ENCODE measurements around the gene PEX14.

Gene PEX14

DNA sequence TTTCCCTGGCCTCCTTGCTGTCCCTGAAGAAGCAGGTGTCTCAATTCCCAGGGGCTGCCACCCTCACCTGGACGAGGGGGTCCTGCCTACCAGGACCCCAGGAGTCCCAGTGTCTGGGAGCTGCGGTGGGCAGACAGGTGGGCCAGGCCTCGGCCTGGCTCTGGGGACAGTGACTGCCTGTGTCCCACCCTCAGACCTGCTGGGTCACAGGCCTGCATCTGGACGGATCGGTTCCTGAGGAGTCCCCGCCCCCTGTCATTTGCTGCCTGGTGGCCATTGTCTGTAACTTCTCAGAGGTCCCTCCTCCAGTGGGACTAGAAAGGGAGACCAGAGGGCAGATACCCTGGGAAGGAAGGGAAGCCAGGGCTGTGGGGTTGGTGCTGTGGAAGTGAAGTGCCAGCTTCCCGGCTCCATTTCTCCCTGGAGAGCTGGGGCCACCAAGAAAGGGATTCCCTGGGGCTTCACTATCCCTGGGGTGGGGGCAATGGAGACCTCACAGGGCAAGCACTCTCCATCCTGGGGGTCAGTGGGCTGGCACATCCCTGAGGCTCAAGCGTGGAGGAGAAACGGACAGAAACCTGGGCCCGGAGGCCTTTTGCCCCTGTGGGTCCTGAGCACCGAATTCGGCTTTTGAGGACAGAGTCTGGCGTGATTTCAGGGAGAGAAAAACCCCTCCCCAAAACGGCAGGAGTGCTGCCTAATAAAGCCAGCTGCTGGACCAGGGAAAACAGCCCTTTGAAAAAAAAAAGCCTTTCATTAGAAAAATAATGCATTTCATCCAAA lies 157.3 kb downstream of the PEX14 start:
- TF ChIP-seq, protein P1, sequence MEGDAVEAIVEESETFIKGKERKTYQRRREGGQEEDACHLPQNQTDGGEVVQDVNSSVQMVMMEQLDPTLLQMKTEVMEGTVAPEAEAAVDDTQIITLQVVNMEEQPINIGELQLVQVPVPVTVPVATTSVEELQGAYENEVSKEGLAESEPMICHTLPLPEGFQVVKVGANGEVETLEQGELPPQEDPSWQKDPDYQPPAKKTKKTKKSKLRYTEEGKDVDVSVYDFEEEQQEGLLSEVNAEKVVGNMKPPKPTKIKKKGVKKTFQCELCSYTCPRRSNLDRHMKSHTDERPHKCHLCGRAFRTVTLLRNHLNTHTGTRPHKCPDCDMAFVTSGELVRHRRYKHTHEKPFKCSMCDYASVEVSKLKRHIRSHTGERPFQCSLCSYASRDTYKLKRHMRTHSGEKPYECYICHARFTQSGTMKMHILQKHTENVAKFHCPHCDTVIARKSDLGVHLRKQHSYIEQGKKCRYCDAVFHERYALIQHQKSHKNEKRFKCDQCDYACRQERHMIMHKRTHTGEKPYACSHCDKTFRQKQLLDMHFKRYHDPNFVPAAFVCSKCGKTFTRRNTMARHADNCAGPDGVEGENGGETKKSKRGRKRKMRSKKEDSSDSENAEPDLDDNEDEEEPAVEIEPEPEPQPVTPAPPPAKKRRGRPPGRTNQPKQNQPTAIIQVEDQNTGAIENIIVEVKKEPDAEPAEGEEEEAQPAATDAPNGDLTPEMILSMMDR (IDR thresholded peaks at IDR 0.05; ENCODE audit: extremely low read depth, insufficient read depth, missing control alignments) = no peak
- no peak for DNase-seq (ENCODE audit: low spot score)
- in situ Hi-C loops (cut with MboI; ENCODE audit: low pct_unique_long_range_greater_than_20kb, low sequenced_read_pairs, unreplicated experiment) = no loop called here

DNA sequence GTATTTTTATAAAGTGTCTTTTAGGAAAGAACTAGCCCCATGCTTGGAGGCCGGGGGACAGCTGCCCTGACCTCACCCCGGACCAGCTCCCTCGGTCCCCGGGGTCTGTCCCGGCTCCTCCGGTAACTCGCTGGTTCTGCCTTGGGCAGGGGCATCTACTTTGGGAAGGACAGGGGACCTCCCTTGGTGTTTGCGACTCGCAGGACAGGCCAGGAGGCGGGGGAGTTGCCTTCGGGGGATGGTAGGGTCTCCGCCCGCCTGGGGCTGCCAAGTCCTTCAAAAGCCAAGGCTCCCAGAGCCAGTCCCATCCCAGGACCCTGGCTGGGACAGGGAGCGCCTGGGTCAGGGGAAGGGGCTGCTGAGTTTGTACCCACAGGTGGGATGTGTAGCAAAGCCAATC lies 157.9 kb downstream of the PEX14 start:
- TF ChIP-seq, protein P1 (IDR thresholded peaks at IDR 0.05; ENCODE audit: extremely low read depth, insufficient read depth, missing control alignments) = no peak
- no peak for DNase-seq (ENCODE audit: low spot score)
- in situ Hi-C loops (cut with MboI; ENCODE audit: low pct_unique_long_range_greater_than_20kb, low sequenced_read_pairs, unreplicated experiment) = no loop called here

DNA sequence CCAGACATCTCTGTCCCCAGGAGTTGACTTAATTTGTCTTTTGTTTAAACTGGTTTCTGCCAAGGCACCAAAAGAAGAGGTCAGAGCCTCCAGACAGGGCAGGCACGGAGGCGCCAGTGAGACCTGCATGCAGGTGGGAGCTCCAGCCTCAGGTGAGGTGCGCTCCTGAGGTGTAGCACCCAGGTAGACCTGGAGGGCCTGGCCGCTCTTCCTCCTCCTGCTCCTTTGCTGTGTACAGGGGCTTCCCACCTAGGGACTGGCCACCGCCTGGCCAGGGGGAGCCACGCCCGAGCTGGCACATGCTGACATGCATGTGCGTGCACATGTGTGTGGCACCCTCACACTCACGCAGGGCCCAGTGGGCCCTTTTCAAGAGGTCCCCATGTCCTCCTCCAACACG lies 158.7 kb downstream of the PEX14 start:
- in situ Hi-C loops (cut with MboI; ENCODE audit: low pct_unique_long_range_greater_than_20kb, low sequenced_read_pairs, unreplicated experiment) = no loop called here
- TF ChIP-seq, protein P1 (IDR thresholded peaks at IDR 0.05; ENCODE audit: extremely low read depth, insufficient read depth, missing control alignments) = no peak
- DNase-seq (ENCODE audit: low spot score) = no peak

DNA sequence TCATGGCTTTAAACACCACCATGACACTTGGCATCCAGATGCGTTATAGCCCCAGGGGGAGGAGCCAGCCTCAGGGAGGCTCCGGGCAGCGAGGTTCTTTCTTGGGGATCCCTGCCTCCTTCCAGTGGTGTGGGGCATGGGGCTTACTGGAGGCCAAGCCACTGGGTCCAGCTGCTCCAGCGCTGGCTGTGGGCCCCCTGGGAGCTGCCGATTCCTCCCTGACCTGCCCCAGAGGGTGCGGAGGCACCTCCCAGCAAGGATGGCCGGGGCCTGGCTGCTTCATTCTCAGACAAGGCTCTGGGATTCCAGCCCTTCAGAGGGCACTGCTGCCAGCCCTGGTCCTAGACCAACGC lies 159.3 kb downstream of the PEX14 start:
- in situ Hi-C loops (cut with MboI; ENCODE audit: low pct_unique_long_range_greater_than_20kb, low sequenced_read_pairs, unreplicated experiment) = no loop called here
- TF ChIP-seq, protein P1 (IDR thresholded peaks at IDR 0.05; ENCODE audit: extremely low read depth, insufficient read depth, missing control alignments) = no peak
- no peak for DNase-seq (ENCODE audit: low spot score)

DNA sequence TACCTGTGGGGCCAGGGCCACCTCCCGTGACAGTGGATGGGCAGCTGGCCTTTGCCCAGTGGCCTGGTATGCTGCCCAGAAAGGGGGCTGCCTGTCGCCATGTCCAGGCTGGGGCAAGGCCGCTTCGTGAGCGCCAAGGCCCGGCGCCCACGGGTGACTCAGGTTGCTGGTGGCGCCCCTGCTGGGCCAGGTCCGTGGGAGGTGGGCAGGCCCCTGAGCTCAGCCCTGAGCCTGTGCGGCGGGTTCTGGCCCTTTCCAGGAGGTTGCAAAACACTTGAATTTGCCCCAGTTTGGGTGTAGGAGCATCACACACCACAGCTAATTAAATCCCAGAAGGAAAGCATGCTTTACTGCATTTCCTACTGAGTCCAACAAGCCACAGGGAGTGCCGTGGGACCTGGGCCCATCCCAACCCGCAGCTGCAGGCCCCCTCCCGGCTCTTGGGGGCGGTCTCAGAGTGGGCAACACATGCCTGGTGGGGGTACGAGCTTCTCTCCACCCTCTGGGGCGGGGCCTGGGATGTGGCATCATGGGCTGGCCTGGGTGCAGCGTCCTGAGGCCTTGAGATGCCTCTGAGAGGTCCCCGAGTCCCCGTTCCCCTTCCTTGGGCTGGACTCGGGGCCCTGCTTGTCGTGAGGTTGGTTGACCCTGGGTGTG lies 159.8 kb downstream of the PEX14 start:
- in situ Hi-C loops (cut with MboI; ENCODE audit: low pct_unique_long_range_greater_than_20kb, low sequenced_read_pairs, unreplicated experiment) = no loop called here
- DNase-seq (ENCODE audit: low spot score) = no peak

DNA sequence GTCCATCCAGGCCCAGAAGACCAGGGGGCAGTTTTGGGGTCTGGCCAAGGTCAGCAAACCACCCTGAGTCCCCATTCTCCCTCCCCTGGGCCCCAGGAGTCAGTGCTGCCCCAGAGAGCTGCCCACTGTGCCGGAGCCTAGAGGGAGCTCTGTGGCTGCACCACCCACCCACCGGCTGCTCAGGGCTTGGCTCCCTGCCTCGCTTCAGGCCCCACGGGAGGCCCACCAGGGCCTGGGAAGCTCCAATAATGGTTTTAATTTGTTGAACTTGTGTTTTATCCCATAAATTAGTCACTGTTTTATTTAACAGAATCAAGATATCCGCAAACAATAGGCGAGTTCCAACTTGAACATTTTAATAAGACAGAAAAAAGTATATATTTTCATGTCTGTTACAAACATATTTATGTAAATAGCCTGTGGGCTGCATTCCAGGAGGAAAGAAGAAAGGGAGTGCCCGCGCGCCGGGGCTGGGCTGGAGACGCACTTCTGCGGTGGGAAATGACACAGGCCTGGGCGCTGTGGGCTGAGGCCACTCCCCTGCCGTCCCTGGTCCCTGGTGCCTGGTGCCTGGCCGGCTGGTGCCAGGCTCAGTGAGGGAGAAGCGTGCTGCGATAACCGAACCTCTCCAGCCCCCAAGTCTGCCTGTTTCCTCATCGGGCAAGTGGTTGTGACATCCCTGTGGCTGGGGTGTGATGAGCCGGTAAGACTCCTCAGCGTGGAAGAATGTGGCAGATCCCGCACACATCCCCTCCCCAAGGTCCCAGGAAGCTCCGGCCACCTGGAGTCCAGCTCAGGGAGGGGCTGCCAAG lies 160.5 kb downstream of the PEX14 start:
- DNase-seq (ENCODE audit: low spot score) = no peak
- in situ Hi-C loops (cut with MboI; ENCODE audit: low pct_unique_long_range_greater_than_20kb, low sequenced_read_pairs, unreplicated experiment) = no loop called here
- TF ChIP-seq, protein P1 (IDR thresholded peaks at IDR 0.05; ENCODE audit: extremely low read depth, insufficient read depth, missing control alignments) = no peak

More for the DNA sequence above, 159.8 kb downstream of the PEX14 start:
- TF ChIP-seq, protein P1 (IDR thresholded peaks at IDR 0.05; ENCODE audit: extremely low read depth, insufficient read depth, missing control alignments) = no peak

Data from GM13977 (cell line).